Measurements from ENCODE around the gene WT1. TPM values are rescaled to one million over a fixed set of nuclear protein-coding genes. Genes with fewer than 3 reads are reported as not detected.

Gene WT1
- total and polyA plus RNA-seq, 11 donors: 1.0 to 16.6 (median 2.2) TPM

- H3K27ac ChIP-seq: peak overlapping the region in 9 of 12 donors; percentile 39 to 72 (median 56)
- WGBS, 4 donors: 46 to 67% (median 61%) methylated on average over 2 of the region's 2 CpGs
- DNase-seq: no peak
- no peak for ATAC-seq
- H3K36me3 ChIP-seq: peaks cover 0 to 3% (median 0%) of the 10 kb centered on the region in 9 donors
- TF ChIP-seq POLR2A (IDR thresholded peaks at IDR 0.05) (no peak), CTCF (IDR thresholded peaks at IDR 0.05) (no peak)
- peaks cover 0 to 45% (median 19%) of the 10 kb centered on the region in 12 donors for H3K4me1 ChIP-seq
- no peaks in the 10 kb centered on the region for H3K9me3 ChIP-seq
- intact Hi-C loops (cut with DNase I): loop anchor here in 2 of 10 donors (1.0 to 2.0 kb wide), 2 partner anchors 13 to 35 kb away; partner anchors contain the start of gene WT1 (in 1 of the 2)
- no peak overlapping the region for H3K4me3 ChIP-seq
- H3K27me3 ChIP-seq: peaks cover 4 to 39% (median 14%) of the 10 kb centered on the region in 9 donors
These were observed 13.3 kb downstream of the WT1 start for GRCh38 chr11:32421992-32422391.

- H3K27me3 ChIP-seq: peaks cover 0 to 33% (median 6%) of the 10 kb centered on the region in 9 donors
- no peak overlapping the region for H3K4me3 ChIP-seq
- peaks cover 0 to 8% (median 0%) of the 10 kb centered on the region in 9 donors for H3K36me3 ChIP-seq
- intact Hi-C loops (cut with DNase I): loop anchor here in 2 of 10 donors (1.0 to 2.0 kb wide), 2 partner anchors 14 to 34 kb away; partner anchors contain the start of gene WT1 (in 1 of the 2)
- no peaks in the 10 kb centered on the region for H3K9me3 ChIP-seq
- 41 to 49% (median 46%) methylated on average over 12 of the region's 12 CpGs for WGBS, 4 donors
- peak overlapping the region in 10 of 12 donors; percentile 13 to 72 (median 54) for H3K27ac ChIP-seq
- ATAC-seq (peak; percentile 73 to 95 (median 80)), DNase-seq (peak; percentile 55 to 70 (median 64))
- H3K4me1 ChIP-seq: peaks cover 0 to 37% (median 12%) of the 10 kb centered on the region in 12 donors
- TF ChIP-seq POLR2A (IDR thresholded peaks at IDR 0.05) (no peak), CTCF (IDR thresholded peaks at IDR 0.05) (no peak)
These were observed 14.1 kb downstream of the WT1 start for GRCh38 chr11:32420937-32421901.

DNA sequence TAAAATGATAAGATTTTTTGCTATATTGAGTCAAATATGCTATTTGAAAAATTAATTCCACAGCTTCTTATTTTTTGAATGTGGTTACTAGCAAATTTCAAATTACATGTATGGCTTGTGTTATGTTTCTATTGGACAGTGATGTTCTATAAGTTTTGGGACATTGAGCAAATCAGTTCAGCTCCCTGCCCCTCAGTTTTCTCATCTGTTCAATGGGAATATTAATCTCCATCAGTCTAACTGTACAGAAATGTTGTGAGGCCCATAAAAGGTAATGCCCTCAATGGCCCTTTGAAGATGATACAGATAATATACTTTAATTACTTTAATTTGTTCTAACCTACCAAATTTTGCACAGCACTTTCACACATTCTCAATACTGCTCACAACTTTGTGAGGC, 15.2 kb downstream of the WT1 start:
- intact Hi-C loops (cut with DNase I): loop anchor here in 1 of 10 donors (2.0 kb wide), 1 partner anchor 33 kb away; no protein-coding TSS in a partner anchor
- H3K27ac ChIP-seq: peak overlapping the region in 5 of 12 donors; percentile 28 to 72 (median 55)
- no peak overlapping the region for H3K4me3 ChIP-seq
- DNase-seq (no peak), ATAC-seq (no peak)
- peaks cover 0 to 34% (median 11%) of the 10 kb centered on the region in 12 donors for H3K4me1 ChIP-seq
- no peaks in the 10 kb centered on the region for H3K9me3 ChIP-seq
- peaks cover 0 to 28% (median 0%) of the 10 kb centered on the region in 9 donors for H3K27me3 ChIP-seq
- peaks cover 0 to 14% (median 0%) of the 10 kb centered on the region in 9 donors for H3K36me3 ChIP-seq
- TF ChIP-seq CTCF (IDR thresholded peaks at IDR 0.05) (no peak), POLR2A (IDR thresholded peaks at IDR 0.05) (no peak)

GRCh38 chr11:32418836-32419235, 16.5 kb downstream of the WT1 start:
- WGBS, 4 donors: 54 to 61% (median 57%) methylated on average over 5 of the region's 5 CpGs
- H3K27ac ChIP-seq: no peak overlapping the region
- H3K27me3 ChIP-seq: peaks cover 0 to 29% (median 0%) of the 10 kb centered on the region in 9 donors
- no peaks in the 10 kb centered on the region for H3K9me3 ChIP-seq
- TF ChIP-seq CTCF (IDR thresholded peaks at IDR 0.05) (no peak), POLR2A (IDR thresholded peaks at IDR 0.05) (no peak)
- intact Hi-C loops (cut with DNase I): no loop called here
- no peak for ATAC-seq
- H3K36me3 ChIP-seq: peaks cover 0 to 14% (median 0%) of the 10 kb centered on the region in 9 donors
- no peak for DNase-seq
- H3K4me1 ChIP-seq: peaks cover 0 to 34% (median 11%) of the 10 kb centered on the region in 12 donors
- H3K4me3 ChIP-seq: no peak overlapping the region

All from heart left ventricle (tissue), 16 donors.